GM18520 (cell line): ENCODE data around the gene ISG15.
"Not testable (repeated sequence)": the region's sequence is repeated elsewhere in the genome, so short reads cannot be mapped to it uniquely, and the experiment has no call there.

Experiments
- ATAC-seq: cut with Tn5 transposase; IDR thresholded peaks from one replicate; pipeline ENCODE4 v1.9.1; 2021; ENCODE audit not compliant: unreplicated experiment

ISG15 gene

GRCh38 chr1:975365-975764, 37.9 kb upstream of the ISG15 start:
- no peak for ATAC-seq

GRCh38 chr1:975896-976683, 37.2 kb upstream of the ISG15 start:
- peak; percentile 64 for ATAC-seq

- ATAC-seq, result not testable (repeated sequence)
These were observed 36.5 kb upstream of the ISG15 start for GRCh38 chr1:976791-977190.

GRCh38 chr1:978069-978834, 35.0 kb upstream of the ISG15 start:
- ATAC-seq, result no peak

- no peak for ATAC-seq
These were observed 34.2 kb upstream of the ISG15 start for GRCh38 chr1:978835-979743.

GRCh38 chr1:979744-980072, 33.6 kb upstream of the ISG15 start:
- no peak for ATAC-seq

- no peak for ATAC-seq
These were observed 33.1 kb upstream of the ISG15 start for GRCh38 chr1:980137-980571.

- no peak for ATAC-seq
These were observed 32.5 kb upstream of the ISG15 start for GRCh38 chr1:980602-981395.

GRCh38 chr1:981491-981954, 31.8 kb upstream of the ISG15 start:
- no peak for ATAC-seq

- no peak for ATAC-seq
These were observed 31.2 kb upstream of the ISG15 start, which contains the start of gene PERM1 for GRCh38 chr1:981955-982558. Gene PERM1, minus strand, starts transcription at chr1:982093. Its CDS starts 1,064 bp downstream, at chr1:981029.

GRCh38 chr1:982765-983436, 30.4 kb upstream of the ISG15 start:
- ATAC-seq, result no peak

- no peak for ATAC-seq
These were observed 29.4 kb upstream of the ISG15 start for GRCh38 chr1:983798-984475.

GRCh38 chr1:984476-984814, 28.9 kb upstream of the ISG15 start:
- no peak for ATAC-seq

GRCh38 chr1:985126-985525, 28.2 kb upstream of the ISG15 start:
- ATAC-seq, result no peak

- ATAC-seq, result not testable (repeated sequence)
These were observed 25.2 kb upstream of the ISG15 start for GRCh38 chr1:988061-988460.

- ATAC-seq, result not testable (repeated sequence)
These were observed 22.0 kb upstream of the ISG15 start for GRCh38 chr1:991275-991674.

GRCh38 chr1:991895-992294, 21.4 kb upstream of the ISG15 start:
- no peak for ATAC-seq

GRCh38 chr1:992362-992761, 20.9 kb upstream of the ISG15 start:
- ATAC-seq, result no peak
